Lower lobe of right lung (tissue), 2 donors: Measurements from ENCODE around the gene CDPF1. TPM values are rescaled to one million over a fixed set of nuclear protein-coding genes. Genes with fewer than 3 reads are reported as not detected.

Experiments used
- ATAC-seq, 2 donors: fragments of 200-7000 bp; cut with Tn5 transposase; one replicate each; pipeline ENCODE4 v1.9.1; 2020 to 2022; ENCODE audit warnings: mild to moderate bottlenecking in 2 of 2, moderate library complexity in 2 of 2
- DNase-seq: peaks from one replicate; pipeline ENCODE4 v3.0.0-alpha.2; 2020
- H3K27ac ChIP-seq: fragments of 200-600 bp; one replicate; pipeline ENCODE4 v1.8.0; 2022
- H3K27me3 ChIP-seq: fragments of 200-600 bp; one replicate; pipeline ENCODE4 v1.8.0; 2022; ENCODE audit warnings: low read depth
- H3K36me3 ChIP-seq: fragments of 200-600 bp; one replicate; pipeline ENCODE4 v1.8.0; 2022; ENCODE audit warnings: mild to moderate bottlenecking
- H3K4me1 ChIP-seq: fragments of 200-600 bp; one replicate; pipeline ENCODE4 v1.8.0; 2022
- H3K4me3 ChIP-seq: fragments of 200-600 bp; one replicate; pipeline ENCODE4 v1.8.0; 2022; ENCODE audit warnings: mild to moderate bottlenecking
- H3K9me3 ChIP-seq: fragments of 200-600 bp; one replicate; pipeline ENCODE4 v1.8.0; 2022
- intact Hi-C: fragments of 100-400 bp; cut with DNase I; formaldehyde crosslinking; loops from one replicate; pipeline ENCODE4 v1.11.0; 2022
- total RNA-seq: library from RNA; stranded (reverse); fragmentation: NEBNext Ultra II Directional; extraction: Animal tissue kit (Norgen Biotek cat#: 25700); gene quantifications from one replicate; pipeline ENCODE4 v1.2.1, GENCODE V29; 2021
- TF ChIP-seq, protein P1 (sequence below): fragments of 200-600 bp; IDR thresholded peaks from one replicate; pipeline ENCODE4 v1.8.0; 2022; ENCODE audit warnings: antibody characterized with exemption, mild to moderate bottlenecking
- donor health status: DM: no; HTN: yes; CAD: no; lungs with severe emphysema.

The CDPF1 gene
- total RNA-seq, 1 donor from 2014 or later, result 7.1 TPM

DNA sequence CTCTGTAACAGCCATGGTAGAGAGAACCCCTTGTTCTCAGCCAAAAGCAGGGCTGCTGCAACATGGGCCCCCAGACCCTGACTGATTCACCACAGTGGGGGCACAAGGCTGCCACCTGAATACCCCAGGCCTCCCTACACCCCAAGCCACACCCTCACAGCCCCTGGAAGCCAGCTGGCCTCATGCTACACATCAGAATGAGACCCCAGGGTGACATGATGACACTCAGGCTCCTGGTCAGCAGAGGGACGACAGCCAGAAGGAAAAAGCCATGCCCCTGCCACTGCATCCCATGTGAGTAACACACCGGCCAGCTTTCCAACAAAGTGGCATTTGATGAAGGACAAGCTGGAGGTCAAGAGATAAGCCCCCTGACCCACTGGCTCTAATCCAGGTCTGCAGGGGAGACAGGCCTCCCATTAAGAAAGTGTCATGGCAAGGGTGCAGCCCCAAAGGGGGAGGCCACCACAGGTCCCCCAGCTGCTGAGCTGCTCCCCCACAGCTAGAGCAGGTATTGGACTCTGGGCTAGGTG lies 2.6 kb downstream of the CDPF1 start:
- Histone ChIP-seq H3K9me3 (no peaks in the 10 kb centered on the region), H3K27ac (no peak overlapping the region), H3K4me1 (peaks cover 24% of the 10 kb centered on the region), H3K27me3 (no peaks in the 10 kb centered on the region), H3K36me3 (peaks cover 16% of the 10 kb centered on the region), H3K4me3 (no peak overlapping the region)
- DNase-seq (no peak), ATAC-seq (no peak)
- TF ChIP-seq, protein P1, sequence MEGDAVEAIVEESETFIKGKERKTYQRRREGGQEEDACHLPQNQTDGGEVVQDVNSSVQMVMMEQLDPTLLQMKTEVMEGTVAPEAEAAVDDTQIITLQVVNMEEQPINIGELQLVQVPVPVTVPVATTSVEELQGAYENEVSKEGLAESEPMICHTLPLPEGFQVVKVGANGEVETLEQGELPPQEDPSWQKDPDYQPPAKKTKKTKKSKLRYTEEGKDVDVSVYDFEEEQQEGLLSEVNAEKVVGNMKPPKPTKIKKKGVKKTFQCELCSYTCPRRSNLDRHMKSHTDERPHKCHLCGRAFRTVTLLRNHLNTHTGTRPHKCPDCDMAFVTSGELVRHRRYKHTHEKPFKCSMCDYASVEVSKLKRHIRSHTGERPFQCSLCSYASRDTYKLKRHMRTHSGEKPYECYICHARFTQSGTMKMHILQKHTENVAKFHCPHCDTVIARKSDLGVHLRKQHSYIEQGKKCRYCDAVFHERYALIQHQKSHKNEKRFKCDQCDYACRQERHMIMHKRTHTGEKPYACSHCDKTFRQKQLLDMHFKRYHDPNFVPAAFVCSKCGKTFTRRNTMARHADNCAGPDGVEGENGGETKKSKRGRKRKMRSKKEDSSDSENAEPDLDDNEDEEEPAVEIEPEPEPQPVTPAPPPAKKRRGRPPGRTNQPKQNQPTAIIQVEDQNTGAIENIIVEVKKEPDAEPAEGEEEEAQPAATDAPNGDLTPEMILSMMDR, result no peak
- intact Hi-C loops, result no loop called here

DNA sequence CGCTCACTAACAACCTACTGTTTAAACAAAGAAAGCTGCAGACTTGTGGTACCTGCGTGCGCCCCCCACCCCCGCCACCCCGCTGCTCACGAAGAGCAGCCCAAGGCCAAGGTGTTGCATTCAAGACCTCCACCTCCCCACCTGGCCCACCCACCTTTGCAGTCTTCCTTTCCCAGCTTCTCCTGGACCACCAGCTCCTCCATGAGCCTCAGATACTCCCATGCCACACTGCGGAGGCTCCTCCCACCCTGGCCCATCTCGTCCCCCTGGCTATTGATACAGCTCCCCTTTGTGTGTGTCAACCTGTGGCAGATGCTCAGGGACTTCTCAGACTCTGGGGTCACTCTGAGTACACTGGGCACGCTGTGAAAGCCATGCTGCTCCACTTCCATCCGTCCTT lies 3.9 kb downstream of the CDPF1 start:
- Histone ChIP-seq H3K27ac (no peak overlapping the region), H3K9me3 (no peaks in the 10 kb centered on the region), H3K27me3 (no peaks in the 10 kb centered on the region), H3K4me3 (no peak overlapping the region), H3K4me1 (peaks cover 22% of the 10 kb centered on the region), H3K36me3 (peaks cover 16% of the 10 kb centered on the region)
- intact Hi-C loops, result no loop called here
- no peak for DNase-seq
- TF ChIP-seq, protein P1, result no peak
- ATAC-seq, result no peak

DNA sequence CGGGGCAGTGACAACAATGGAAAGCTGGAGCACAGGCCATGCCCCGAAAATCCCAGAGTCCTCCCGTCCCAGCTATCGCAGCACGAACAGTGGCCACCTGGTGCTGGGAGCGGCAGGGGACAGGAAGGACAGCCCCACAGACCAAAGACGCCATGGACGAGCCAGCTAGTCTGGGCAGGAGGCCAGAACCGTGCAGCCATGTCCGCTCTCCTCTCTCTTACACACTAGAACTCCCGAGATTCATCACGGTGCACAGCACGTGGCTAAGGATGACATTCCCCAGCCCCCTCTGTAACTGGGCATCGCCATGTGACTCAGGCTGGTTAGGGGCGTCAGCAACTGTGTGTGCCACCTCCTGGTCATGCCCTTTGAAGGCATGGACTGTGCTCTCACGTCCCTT lies 4.6 kb downstream of the CDPF1 start:
- Histone ChIP-seq H3K9me3 (no peaks in the 10 kb centered on the region), H3K36me3 (peaks cover 16% of the 10 kb centered on the region), H3K27me3 (no peaks in the 10 kb centered on the region), H3K27ac (no peak overlapping the region), H3K4me1 (peaks cover 15% of the 10 kb centered on the region), H3K4me3 (no peak overlapping the region)
- intact Hi-C loops, result no loop called here
- ATAC-seq, result no peak
- DNase-seq, result no peak
- TF ChIP-seq, protein P1, result no peak

DNA sequence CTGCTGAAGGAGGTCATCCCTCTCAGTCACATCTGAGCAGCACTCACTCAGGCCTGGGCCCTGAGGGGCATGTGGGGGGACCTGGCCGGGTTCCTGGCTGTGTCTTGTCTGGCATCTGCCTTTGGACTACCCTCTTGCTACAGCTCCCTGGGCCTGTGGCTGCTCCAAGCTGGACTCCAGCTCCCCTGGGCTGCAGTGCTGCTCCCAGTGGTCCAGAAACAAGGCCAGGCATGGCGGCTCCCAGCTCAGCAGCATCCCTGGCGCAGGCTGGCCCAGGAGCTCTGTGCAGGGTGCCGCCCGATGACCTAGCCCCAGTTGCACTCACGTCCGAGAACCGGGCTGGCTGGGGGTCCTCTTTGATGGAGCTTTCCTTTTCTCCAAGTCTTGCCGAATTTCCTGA lies 5.3 kb downstream of the CDPF1 start:
- H3K4me3 ChIP-seq, result no peak overlapping the region
- intact Hi-C loops, result no loop called here
- TF ChIP-seq, protein P1, result no peak
- no peak overlapping the region for H3K27ac ChIP-seq
- peaks cover 15% of the 10 kb centered on the region for H3K4me1 ChIP-seq
- no peaks in the 10 kb centered on the region for H3K9me3 ChIP-seq
- peaks cover 20% of the 10 kb centered on the region for H3K36me3 ChIP-seq
- DNase-seq (no peak), ATAC-seq (no peak)
- H3K27me3 ChIP-seq, result no peaks in the 10 kb centered on the region

DNA sequence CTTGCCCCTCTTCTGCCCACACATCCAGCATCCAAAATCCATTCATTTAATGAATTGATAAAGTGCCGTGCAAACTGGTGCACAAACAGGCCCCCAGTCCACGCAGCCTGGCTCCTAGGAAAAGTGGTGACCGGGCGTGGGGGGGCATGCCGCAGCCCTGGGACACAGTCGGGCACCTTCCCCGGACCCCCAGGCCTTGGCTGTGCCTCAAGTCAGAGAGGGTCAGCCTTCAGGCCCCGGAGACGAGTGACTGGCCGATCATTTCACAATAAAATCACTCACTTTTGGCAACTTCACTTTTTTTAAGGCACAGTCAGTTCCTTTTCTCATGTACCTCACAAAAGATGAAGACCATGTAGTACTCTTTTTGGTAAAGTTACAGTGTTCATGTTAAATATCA lies 8.0 kb downstream of the CDPF1 start:
- H3K36me3 ChIP-seq, result peaks cover 42% of the 10 kb centered on the region
- no peak for ATAC-seq

More for the DNA sequence above, 8.0 kb downstream of the CDPF1 start:
- H3K27me3 ChIP-seq, result no peaks in the 10 kb centered on the region
- no peaks in the 10 kb centered on the region for H3K9me3 ChIP-seq
- intact Hi-C loops, result no loop called here
- no peak overlapping the region for H3K4me3 ChIP-seq
- H3K27ac ChIP-seq, result no peak overlapping the region
- no peak for DNase-seq
- TF ChIP-seq, protein P1, result no peak
- peaks cover 4% of the 10 kb centered on the region for H3K4me1 ChIP-seq
